ENCODE data around the gene RBSN.

DNA sequence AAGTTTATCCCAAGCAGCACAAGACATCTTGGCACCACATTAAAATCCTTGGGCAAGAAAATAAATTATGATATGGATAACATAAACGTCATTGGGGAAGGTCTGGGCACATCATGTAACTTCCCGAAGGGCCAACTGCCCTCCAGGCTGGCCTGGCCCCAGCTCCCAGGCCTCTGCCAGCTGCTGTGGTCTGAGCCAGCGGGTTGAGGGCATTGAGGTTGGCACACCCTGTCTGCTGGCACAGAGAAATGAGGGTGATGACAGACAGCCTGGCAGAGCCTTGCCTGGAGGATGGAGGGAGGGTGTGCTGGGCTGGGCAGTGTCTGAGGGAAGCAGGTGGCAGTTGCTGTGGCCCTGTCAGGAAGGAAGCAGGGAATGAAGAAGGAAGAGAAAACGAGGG lies 3.3 kb upstream of the RBSN start:
- no peak for TF ChIP-seq CTCF (IDR thresholded peaks at IDR 0.05)
- no peak for TF ChIP-seq POLR2A (IDR thresholded peaks at IDR 0.05)
